GM12892 (cell line): Measurements from ENCODE around the gene TAF13.
"Not testable (repeated sequence)": the region's sequence is repeated elsewhere in the genome, so short reads cannot be mapped to it uniquely, and the experiment has no call there.

ENCODE experiments used
- DNase-seq: peaks from one replicate; pipeline ENCODE4 v3.0.0; 2011; ENCODE audit not compliant: insufficient read length
- FAIRE-seq: peaks from 2 replicates; lab custom pipeline; 2011; peaks lifted over from hg19 to GRCh38; lab: Jason Lieb, UNC
- POLR2A ChIP-seq: IDR thresholded peaks from 2 replicates; pipeline ENCODE4 v1.6.1; 2011; ENCODE audit warnings: low read depth, low read length, control low read depth
- POLR2AphosphoS5 ChIP-seq: IDR thresholded peaks from 2 replicates; pipeline ENCODE4 v1.6.1; 2011; ENCODE audit warnings: low read depth, low read length, control low read depth
- TAF1 ChIP-seq: IDR thresholded peaks from 2 replicates; pipeline ENCODE4 v1.6.1; 2011; ENCODE audit warnings: low read depth, mild to moderate bottlenecking, control low read depth, low read length, borderline replicate concordance

The TAF13 gene

DNA sequence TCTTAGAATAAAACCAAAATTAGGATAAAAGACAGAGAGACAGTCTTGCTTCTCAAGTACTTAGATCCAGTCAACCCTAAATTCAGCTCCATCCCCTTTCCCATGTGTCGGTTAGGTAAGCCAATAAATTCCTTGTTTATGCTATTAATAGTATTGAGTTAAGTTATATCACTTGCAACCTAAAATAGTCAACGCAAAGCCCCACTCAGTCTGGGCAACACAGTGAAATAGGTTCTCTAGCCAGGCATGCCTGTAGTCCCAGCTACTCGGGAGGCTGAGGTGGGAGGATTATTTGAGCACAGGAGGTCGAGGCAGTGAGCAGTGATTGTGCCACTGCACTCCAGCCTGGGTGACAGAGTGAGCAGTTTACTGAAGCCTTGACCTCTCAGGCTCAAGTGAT lies 14.6 kb downstream of the TAF13 start:
- no peak for DNase-seq
- no peak for FAIRE-seq
- TF ChIP-seq POLR2A: no peak

DNA sequence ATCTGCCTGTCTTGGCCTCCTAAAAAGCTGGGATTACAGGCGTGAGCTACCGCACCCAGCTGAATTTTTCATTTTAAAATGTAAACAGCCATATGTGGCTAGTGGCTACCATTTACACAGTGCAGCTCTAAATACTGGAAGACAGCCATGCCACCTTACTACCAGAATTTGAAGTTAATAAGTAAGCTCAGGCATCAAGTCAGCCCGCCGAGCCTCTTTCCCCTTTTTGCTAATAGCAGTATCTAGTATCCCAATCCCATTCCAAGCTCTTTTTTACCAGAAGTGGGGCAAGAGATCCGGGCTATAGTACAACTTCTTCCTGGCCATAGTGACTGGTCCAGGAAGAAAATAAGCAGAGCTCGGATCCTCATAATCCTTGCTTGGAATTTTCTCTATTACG lies 15.1 kb downstream of the TAF13 start:
- DNase-seq: no peak
- TF ChIP-seq TAF1 (no peak), POLR2A (no peak), POLR2AphosphoS5 (no peak)
- no peak for FAIRE-seq

DNA sequence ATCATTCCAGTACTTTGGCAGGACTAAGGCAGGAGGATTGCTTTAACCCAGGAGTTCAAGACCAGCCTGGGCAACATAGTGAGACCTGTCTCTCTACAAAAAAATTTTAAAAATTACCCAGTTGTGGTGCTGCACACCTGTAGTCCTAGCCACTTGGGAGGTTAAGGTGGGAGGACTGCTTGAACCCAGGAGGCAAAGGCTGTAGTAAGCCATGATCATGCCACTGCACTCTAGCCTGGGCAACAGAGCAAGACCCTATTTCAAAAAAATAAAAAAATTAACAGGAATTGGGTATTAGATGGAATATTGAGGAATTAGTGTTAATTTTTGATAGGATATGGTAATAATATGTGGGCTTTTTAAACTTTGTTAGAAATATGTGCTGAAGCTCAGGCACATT lies 16.8 kb downstream of the TAF13 start:
- no peak for FAIRE-seq

DNA sequence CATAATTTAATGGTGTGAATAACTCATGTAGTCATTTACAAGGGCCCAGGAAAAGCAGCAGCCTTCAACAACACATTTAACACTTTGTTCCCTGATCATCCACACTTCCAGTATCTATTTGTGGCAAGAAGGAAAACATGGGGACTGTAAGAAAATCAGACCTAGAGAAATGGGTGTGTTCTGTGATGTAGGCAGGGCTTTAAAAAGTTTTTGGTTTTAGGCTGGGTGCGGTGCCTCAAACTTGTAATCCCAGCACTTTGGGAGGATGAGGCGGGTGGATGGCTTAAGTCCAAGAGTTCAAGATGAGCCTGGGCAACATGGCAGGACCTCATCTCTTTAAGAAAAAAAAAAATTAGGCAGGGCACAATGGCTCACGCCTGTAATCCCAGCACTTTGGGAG lies 19.7 kb downstream of the TAF13 start:
- TF ChIP-seq POLR2A (no peak), POLR2AphosphoS5 (no peak), TAF1 (no peak)
- FAIRE-seq: no peak
- DNase-seq: no peak

More for the DNA sequence above, 16.8 kb downstream of the TAF13 start:
- TF ChIP-seq POLR2A (no peak), POLR2AphosphoS5 (no peak), TAF1 (no peak)
- DNase-seq: no peak

DNA sequence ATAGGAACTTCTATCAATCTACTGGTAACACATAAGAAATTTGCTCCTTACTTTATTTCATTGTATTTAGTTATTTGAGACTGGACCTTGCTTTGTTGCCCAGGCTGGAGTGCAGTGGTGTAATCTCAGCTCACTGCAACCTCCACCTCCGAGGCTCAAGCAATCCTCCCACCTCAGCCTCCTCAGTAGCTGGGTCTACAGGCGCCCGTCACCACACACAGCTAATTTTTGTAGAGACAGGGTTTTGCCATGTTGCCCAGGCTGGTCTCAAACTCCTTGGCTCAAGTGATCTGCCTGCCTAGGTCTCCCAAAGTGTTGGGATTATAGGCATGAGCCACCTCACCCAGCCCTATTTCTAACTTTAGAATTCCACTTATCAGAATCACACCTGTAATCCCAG lies 23.7 kb downstream of the TAF13 start:
- FAIRE-seq, DNase-seq: not testable (repeated sequence)

DNA sequence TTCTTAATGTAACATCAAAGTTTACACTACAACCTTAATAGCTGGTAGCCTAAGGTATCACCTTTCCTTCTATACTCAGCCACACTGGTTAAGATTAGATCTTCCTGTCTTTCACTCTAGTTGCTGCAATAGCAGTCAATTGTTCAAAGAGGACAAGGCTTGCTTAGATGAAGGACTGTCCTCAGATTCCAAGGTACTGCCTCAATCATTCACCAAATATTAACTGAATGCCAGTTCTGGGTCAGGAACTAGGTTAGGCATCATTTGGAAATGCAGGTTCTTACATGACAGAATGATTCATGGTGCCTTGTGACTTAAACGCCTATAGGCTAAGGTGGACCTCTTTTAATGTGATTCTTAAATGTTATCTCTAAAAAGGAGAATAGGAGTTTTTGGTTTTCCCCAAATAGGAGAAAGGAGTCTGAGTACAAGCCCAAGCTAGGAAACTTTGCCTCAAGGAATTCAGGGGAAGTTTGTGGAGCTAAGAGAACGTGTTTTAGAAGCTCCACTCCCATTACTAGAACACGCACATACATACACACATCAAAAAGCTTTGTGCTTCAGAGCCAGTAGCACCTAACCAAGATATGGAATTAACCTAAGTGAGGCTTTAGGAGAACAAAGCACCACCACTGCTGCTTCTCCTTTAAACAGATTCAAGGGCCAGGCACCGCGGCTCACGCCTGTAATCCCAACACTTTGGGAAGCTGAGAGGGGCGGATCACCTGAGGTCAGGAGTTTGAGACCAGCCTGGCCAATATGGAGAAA lies 25.4 kb downstream of the TAF13 start:
- no peak for TF ChIP-seq TAF1
- no peak for TF ChIP-seq POLR2A
- no peak for TF ChIP-seq POLR2AphosphoS5
- no peak for DNase-seq
- no peak for FAIRE-seq

DNA sequence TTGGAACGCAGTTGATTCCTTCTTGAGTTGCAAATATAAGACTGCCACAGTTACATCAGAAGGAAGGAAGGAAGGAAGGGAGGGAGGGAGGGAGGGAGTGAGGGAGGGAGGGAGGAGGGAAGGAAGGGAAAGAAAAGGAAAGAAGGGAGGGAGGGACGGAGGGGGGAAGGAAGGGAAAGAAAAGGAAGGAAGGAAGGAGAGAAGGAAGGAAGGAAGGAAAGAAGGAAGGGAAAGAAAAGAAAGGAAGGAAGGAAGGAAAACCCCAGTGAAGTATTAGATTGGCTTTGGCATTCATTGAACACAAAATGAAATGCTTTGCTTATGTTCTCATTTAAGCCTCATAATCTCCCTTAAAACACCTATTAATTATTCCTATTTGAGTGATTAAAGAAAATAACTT lies 27.5 kb downstream of the TAF13 start:
- DNase-seq: no peak
- no peak for FAIRE-seq
- TF ChIP-seq POLR2AphosphoS5: no peak
- no peak for TF ChIP-seq TAF1
- no peak for TF ChIP-seq POLR2A

DNA sequence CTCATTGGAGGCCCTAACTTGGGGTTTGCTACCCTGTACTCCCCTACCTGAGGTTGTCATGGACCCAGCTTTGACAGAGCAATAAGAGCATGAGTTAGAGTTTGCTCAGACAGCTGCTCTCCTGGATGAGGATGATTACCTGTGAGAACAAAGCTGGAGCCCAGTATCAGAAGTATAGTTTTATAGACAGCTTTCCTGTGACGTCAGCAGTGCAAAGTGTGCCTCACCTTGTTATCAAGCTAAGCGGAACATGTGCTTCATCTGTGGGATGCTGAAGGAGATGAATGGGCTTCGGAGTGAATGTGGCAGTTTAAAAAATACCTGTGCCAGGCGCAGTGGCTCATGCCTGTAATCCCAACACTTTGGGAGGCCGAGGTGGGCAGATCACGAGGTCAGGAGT lies 28.5 kb downstream of the TAF13 start:
- DNase-seq (no peak), FAIRE-seq (no peak)
- TF ChIP-seq POLR2A: no peak
- TF ChIP-seq POLR2AphosphoS5: no peak
- no peak for TF ChIP-seq TAF1

DNA sequence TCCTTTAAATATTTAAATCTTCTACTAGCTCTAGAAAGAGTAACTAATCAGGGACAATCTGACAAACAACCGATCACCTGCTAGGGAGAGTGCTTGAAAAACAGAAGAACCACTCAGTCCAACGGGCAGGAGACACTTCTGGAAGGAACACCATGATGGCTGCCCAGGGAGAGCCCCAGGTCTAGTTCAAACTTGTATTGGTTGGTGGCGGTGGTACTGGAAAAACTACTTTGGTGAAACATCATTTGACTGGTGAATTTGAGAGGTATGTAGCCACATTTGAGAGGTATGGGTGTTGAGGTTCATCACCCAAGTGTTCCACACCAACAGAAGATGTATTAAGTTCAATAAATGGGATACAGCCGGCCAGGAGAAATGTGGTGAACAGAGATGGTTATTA lies 29.1 kb downstream of the TAF13 start:
- DNase-seq: no peak
- no peak for FAIRE-seq
- TF ChIP-seq POLR2A: no peak
- TF ChIP-seq POLR2AphosphoS5: no peak
- TF ChIP-seq TAF1: no peak

DNA sequence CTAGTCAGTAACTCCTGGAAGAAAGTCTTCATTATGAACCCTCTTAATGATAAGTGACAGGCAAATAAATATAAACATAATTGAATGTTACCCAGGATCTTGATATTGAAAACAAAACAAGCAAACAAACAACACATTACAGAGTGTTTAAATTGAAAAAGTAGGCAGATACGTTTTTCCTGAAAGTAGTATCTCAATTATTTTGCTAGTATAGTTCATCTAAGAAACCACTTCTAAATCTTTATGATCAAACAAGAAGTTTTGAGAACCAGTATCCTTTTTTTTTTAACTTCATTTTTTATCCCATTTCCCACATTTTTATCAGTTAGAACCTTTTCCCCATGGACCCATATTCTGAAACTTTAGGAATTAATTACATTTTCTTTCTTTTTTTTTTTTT lies 30.2 kb downstream of the TAF13 start:
- no peak for FAIRE-seq
- no peak for DNase-seq
- no peak for TF ChIP-seq POLR2A
- TF ChIP-seq POLR2AphosphoS5: no peak

DNA sequence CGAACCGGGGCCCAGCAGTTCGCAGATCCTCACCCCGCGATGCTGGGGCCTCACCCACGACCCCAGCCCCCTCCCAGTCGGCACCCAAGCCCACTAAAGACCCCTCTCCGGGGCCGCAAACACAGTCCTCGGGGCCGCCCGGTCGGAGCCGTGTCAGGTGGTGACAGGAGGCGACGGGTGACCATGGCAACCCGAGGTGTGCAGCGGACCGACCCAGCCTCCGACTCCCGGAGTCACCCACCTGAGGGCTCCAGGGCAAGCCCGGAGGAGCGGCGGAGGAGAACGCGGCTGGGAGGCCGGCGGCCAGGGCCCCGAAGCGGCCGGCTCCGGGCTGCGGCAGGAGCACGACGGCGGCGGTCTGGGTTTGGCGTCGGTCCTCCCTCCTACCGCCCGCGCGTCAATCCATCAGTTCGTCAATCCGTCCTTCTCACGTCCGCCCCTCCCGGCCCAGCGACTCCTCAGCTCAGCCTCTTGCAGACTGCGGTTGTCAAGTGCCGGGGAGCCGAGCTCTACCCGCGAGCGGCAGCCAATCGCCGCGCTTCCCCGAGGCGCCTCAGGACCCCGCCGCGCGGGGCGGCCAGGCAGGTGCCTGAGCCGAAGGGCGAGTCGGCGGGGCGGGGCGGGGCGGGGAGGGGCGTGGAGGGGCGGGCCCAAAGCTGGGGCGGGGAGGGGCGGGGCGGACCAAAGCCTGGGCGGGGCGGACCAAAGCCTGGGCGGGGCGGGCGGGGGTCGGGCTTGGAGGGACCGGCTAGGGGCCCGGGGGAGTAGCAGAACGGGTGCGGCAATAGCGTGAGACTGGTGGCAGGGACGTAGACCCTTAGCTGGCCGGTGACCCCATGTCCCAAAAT lies 34.0 kb downstream of the TAF13 start, which contains the start of gene WDR47:
WDR47 (minus strand) TSS at position 482 of the 848 bp plus-strand sequence. CDS start 18,590 bp downstream, outside the sequence.
- TF ChIP-seq POLR2AphosphoS5 (peak; percentile 93), TAF1 (peak; percentile 93), POLR2A (peak; percentile 99)
- FAIRE-seq (peak; percentile 91), DNase-seq (peak; percentile 95)

DNA sequence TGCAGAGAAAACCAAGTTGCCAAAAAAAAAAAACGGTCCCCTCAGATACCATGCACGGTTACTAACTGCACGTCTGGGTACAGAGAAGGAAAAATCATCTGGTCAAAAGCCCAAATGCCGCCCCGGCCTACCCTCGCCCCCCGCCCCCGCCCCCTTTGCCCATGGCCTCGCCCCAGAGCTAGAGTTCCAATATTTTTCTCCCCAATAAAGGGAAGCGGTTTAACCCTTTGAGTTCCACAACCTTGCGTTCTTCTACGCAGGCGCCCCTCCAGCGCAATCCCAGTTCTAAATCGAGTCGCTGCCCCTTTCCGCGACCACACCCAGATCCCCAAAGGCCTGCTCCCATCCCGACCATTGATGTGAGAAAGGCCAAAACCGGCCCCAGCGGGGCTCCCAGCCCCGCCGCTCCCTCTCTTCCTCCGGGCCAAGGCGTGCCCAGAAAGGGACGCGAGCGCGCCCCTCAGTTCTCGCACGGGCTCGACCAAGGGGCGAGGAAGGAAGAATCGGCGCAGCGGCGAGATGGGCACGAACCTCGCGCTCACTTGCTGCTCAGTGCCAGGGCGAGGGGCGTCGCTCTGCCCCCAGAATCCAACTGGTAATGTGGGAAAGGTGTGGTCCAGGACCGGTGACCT lies 34.7 kb downstream of the TAF13 start:
- FAIRE-seq (no peak), DNase-seq (peak; percentile 33)
- TF ChIP-seq POLR2A (no peak), POLR2AphosphoS5 (no peak), TAF1 (no peak)
